HepG2 (cell line): ENCODE results near the gene CHST12. TPM values are rescaled to one million over a fixed set of nuclear protein-coding genes. Genes with fewer than 3 reads are reported as not detected.

ENCODE experiments used
- ATAC-seq: fragments of 200-7000 bp; cut with Tn5 transposase; 3 replicates; pipeline ENCODE4 v1.9.1; 2020; ENCODE audit warnings: mild to moderate bottlenecking, moderate library complexity
- BruUV-seq: library from RNA; stranded (reverse); fragments of 400-500 nt; replicated peaks from 2 replicates; lab custom pipeline; 2021; lab: Mats Ljungman, UMichigan
- CTCF ChIA-PET: fragments of 300-600 bp; formaldehyde crosslinking; extraction: SDS; loops from one replicate; lab custom pipeline; 2021; ENCODE audit warnings: low total read pairs, inconsistent platforms, low intra/inter-chr PET ratio; lab: Yijun Ruan, JAX
- POLR2A ChIA-PET: fragments of 350-600 bp; sonication (Branson Sonifier 250); formaldehyde crosslinking; loops from one replicate; lab custom pipeline; 2020; ENCODE audit warnings: antibody characterized with exemption, inconsistent platforms; lab: Yijun Ruan, JAX
- DNase-seq: peaks from one replicate; pipeline ENCODE4 v3.0.0-alpha.2; 2015; ENCODE audit warnings: low spot score
- FAIRE-seq: peaks from 3 replicates; lab custom pipeline; 2011; peaks lifted over from hg19 to GRCh38; lab: Jason Lieb, UNC
- H2AFZ ChIP-seq: one replicate; pipeline ENCODE4 v1.6.1; 2011; ENCODE audit warnings: low read length, inconsistent platforms
- H3K27ac ChIP-seq: fragments of 300-600 bp; 3 replicates; pipeline ENCODE4 v1.8.0; 2011; ENCODE audit warnings: mixed run types, mild to moderate bottlenecking, mixed read lengths, low read length, inconsistent platforms; ENCODE audit not compliant: insufficient read depth; ENCODE audit errors: extremely low read length
- H3K27me3 ChIP-seq, 2 experiments: fragments of 200-600 bp in 1 of 2; 2 replicates in 1 of 2; 3 replicates in 1 of 2; pipeline versions ENCODE4 v1.6.0 to v1.8.0; 2011; ENCODE audit warnings: low read length in 2 of 2, mild to moderate bottlenecking in 2 of 2, moderate library complexity in 2 of 2, inconsistent platforms in 1 of 2; ENCODE audit not compliant: insufficient read depth in 2 of 2, control insufficient read depth in 1 of 2
- H3K36me3 ChIP-seq, 2 experiments: fragments of 200-600 bp in 1 of 2; replicated peaks in 1 of 2; 2 replicates in 1 of 2; 3 replicates in 1 of 2; pipeline versions ENCODE4 v1.5.1 to v1.8.0; 2011; ENCODE audit warnings: low read length in 2 of 2, inconsistent platforms in 1 of 2; ENCODE audit not compliant: insufficient read depth in 2 of 2, control insufficient read depth in 1 of 2
- H3K4me1 ChIP-seq: 2 replicates; pipeline ENCODE4 v1.5.1; 2012; ENCODE audit warnings: low read length, inconsistent platforms; ENCODE audit not compliant: insufficient read depth
- H3K4me2 ChIP-seq: 2 replicates; pipeline ENCODE4 v1.6.0; 2011; ENCODE audit warnings: low read depth, low read length, inconsistent platforms
- H3K4me3 ChIP-seq, 3 experiments: fragments of 200-600 bp in 1 of 3; sonication (generic), shearing (Covaris generic) in 1 of 3; replicated peaks in 1 of 3; 2 replicates each; pipeline ENCODE4 v1.5.1; 2011 to 2016; ENCODE audit warnings: low read length in 3 of 3, inconsistent platforms in 2 of 3, low read depth in 2 of 3, mild to moderate bottlenecking in 2 of 3, control low read depth in 1 of 3, mixed read lengths in 1 of 3; ENCODE audit not compliant: insufficient read depth in 1 of 3
- H3K79me2 ChIP-seq: one replicate; pipeline ENCODE4 v1.6.1; 2011; ENCODE audit warnings: low read length, inconsistent platforms; ENCODE audit not compliant: insufficient read depth
- H3K9ac ChIP-seq: 2 replicates; pipeline ENCODE4 v1.6.0; 2011; ENCODE audit warnings: mild to moderate bottlenecking, low read depth, low read length, inconsistent platforms; ENCODE audit not compliant: insufficient read depth
- H3K9me3 ChIP-seq: 2 replicates; pipeline ENCODE4 v1.5.1; 2012; ENCODE audit warnings: mild to moderate bottlenecking, low read length
- H4K20me1 ChIP-seq: 2 replicates; pipeline ENCODE4 v1.6.0; 2011; ENCODE audit warnings: inconsistent platforms, mild to moderate bottlenecking, low read length, moderate library complexity; ENCODE audit not compliant: insufficient read depth
- AGO2 ChIP-seq: fragments of 200-400 bp; formaldehyde crosslinking; optimal IDR thresholded peaks from 2 replicates; pipeline ENCODE3; 2017; ENCODE audit warnings: mild to moderate bottlenecking, low read depth, low read length, moderate library complexity
- GZF1 ChIP-seq: sonication (generic); formaldehyde crosslinking; IDR thresholded peaks from 2 replicates; pipeline ENCODE4 v1.5.1; 2020; ENCODE audit warnings: mild to moderate bottlenecking, missing genetic modification reagents
- IKZF5 ChIP-seq: IDR thresholded peaks from 2 replicates; pipeline ENCODE4 v1.6.1; 2018; ENCODE audit warnings: missing genetic modification reagents, mild to moderate bottlenecking, missing compliant biosample characterization
- RBFOX2 ChIP-seq: fragments of 200-400 bp; formaldehyde crosslinking; IDR thresholded peaks from 2 replicates; pipeline ENCODE4 v1.6.1; 2017; ENCODE audit warnings: low read depth, mild to moderate bottlenecking, low read length
- ZNF256 ChIP-seq: sonication (generic); formaldehyde crosslinking; conservative IDR thresholded peaks from 2 replicates; pipeline ENCODE4 v1.4.0; 2020; ENCODE audit warnings: missing genetic modification reagents
- ZNF510 ChIP-seq: sonication (generic); formaldehyde crosslinking; IDR thresholded peaks from 2 replicates; pipeline ENCODE4 v1.4.0; 2020; ENCODE audit warnings: low read depth, mild to moderate bottlenecking, missing genetic modification reagents
- WGBS: methylation state at CpG from one replicate; pipeline ENCODE4 v1.1.6; 2017; ENCODE audit warnings: low lambda C conversion rate; 5-methylcytosine and 5-hydroxymethylcytosine counted together
- in situ Hi-C: cut with HindIII; loops from 2 replicates; pipeline ENCODE4 v1.10.0; 2017; ENCODE audit warnings: low pct_unique_long_range_greater_than_20kb; ENCODE audit not compliant: extremely low pct_ligation_motif_present
- intact Hi-C: fragments of 100-400 bp; cut with micrococcal nuclease; formaldehyde crosslinking; loops from one replicate; pipeline ENCODE4 v1.10.0; 2022; ENCODE audit not compliant: unreplicated experiment
- polyA plus RNA-seq, 8 experiments: library from polyadenylated mRNA; depleted of rRNA in 3 of 8; stranded (reverse) in 7 of 8; unstranded in 1 of 8; fragments of >200 nt; fragmentation: Illumina TruSeq in 4 of 8; extraction: Trizol in 4 of 8; gene quantifications; 2 replicates each; pipeline versions ENCODE4 v1.2.1 to v1.2.3, GENCODE V29; 2011 to 2016; ENCODE audit warnings: low read depth in 4 of 8, missing spikeins in 1 of 8, mixed read lengths in 1 of 8; ENCODE audit not compliant: insufficient read depth in 1 of 8
- total RNA-seq, 5 experiments: library from RNA; depleted of rRNA; stranded (reverse); fragments of >200 nt; fragmentation: Illumina TruSeq; extraction: Trizol; gene quantifications; 2 replicates each; pipeline ENCODE4 v1.2.3, GENCODE V29; 2016; ENCODE audit warnings: low read depth in 1 of 5
- TF ChIP-seq, protein P1 (sequence below): sonication (generic); formaldehyde crosslinking; IDR thresholded peaks from 2 replicates; pipeline ENCODE4 v1.5.1; 2020; ENCODE audit warnings: missing genetic modification reagents, mild to moderate bottlenecking, borderline replicate concordance

CHST12 gene
- total and polyA plus RNA-seq, 2 of the 13 experiments (the other 11 are each of a cell fraction or from before 2014, with no cell fraction given), result 6.4 to 15.8 TPM

GRCh38 chr7:2379821-2380450 is 23.5 kb upstream of the CHST12 start (continued):
- TF ChIP-seq AGO2 (peak; percentile 86), IKZF5 (CRISPR knock-in tag) (no peak), GZF1 (CRISPR knock-in tag) (no peak), ZNF510 (CRISPR knock-in tag) (no peak)

- TF ChIP-seq RBFOX2 (peak; percentile 6; the same call in 1 of the 2 replicates), ZNF256 (no peak)
- TF ChIP-seq, protein P1, sequence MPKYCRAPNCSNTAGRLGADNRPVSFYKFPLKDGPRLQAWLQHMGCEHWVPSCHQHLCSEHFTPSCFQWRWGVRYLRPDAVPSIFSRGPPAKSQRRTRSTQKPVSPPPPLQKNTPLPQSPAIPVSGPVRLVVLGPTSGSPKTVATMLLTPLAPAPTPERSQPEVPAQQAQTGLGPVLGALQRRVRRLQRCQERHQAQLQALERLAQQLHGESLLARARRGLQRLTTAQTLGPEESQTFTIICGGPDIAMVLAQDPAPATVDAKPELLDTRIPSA (CRISPR knock-in tag), result no peak
- Histone ChIP-seq H4K20me1 (0 out of 2 replicates have a peak, but pooled peaks cover 3% of the 10 kb centered on the region), H3K4me3 (no peak overlapping the region), H3K27me3 (no peaks in the 10 kb centered on the region), H3K9me3 (no peaks in the 10 kb centered on the region), H3K4me1 (no peaks in the 10 kb centered on the region), H3K36me3 (peaks cover 31 to 65% of the 10 kb centered on the region in 2 experiments), H3K9ac (no peak overlapping the region), H3K27ac (no peak overlapping the region), H3K4me2 (no peak overlapping the region), H3K79me2 (peaks cover 4% of the 10 kb centered on the region), H2AFZ (no peak overlapping the region)
- DNase-seq (no peak), FAIRE-seq (no peak), ATAC-seq (no peak)
- WGBS, result 97% methylated on average over 23 of the region's 23 CpGs
- no TSS peak for BruUV-seq
- intact Hi-C loops (no loop called here), in situ Hi-C loops (loop anchor here (10.0 kb wide), 1 partner anchor 54 kb away; no protein-coding TSS in a partner anchor)
- ChIA-PET CTCF (no interaction called here), POLR2A (no interaction called here)
Observed at GRCh38 chr7:2380461-2380860, 22.9 kb upstream of the CHST12 start.
